Measurements from ENCODE around the gene DIO1.
"Not testable (repeated sequence)": the region's sequence is repeated elsewhere in the genome, so short reads cannot be mapped to it uniquely, and the experiment has no call there.

Gene DIO1

DNA sequence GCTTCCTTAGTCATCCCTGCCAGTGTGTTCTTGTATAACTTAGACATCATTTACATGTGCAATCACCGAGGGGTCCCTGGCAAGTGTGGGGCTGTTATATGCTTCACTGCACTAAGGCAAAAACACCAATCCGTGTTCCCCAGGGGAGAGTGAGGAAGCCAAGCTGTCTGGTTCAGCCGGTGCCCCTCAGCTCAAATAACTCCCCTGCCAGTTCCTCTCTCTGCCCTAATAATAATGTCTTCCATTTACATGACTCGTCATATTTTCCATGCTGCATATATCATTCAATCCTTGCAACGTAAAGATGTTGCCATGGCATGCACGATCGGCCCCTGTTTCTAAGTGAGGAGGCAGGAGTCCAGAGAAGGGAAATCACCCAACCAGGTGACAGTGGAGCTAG lies 31.5 kb upstream of the DIO1 start:
- no peaks in the 10 kb centered on the region for H3K79me2 ChIP-seq (ENCODE audit: control insufficient read depth, insufficient read depth, low read length)
- no peaks in the 10 kb centered on the region for H3K36me3 ChIP-seq (ENCODE audit: control insufficient read depth, insufficient read depth, low read length)
- no peak for DNase-seq
- no peaks in the 10 kb centered on the region for H3K79me1 ChIP-seq (ENCODE audit: low read length)
- H2BK5ac ChIP-seq (ENCODE audit: low read length) = no peak overlapping the region
- no peaks in the 10 kb centered on the region for H3K27me3 ChIP-seq (ENCODE audit: insufficient read depth, low read length, poor library complexity)
- no peak overlapping the region for H3K4me2 ChIP-seq (ENCODE audit: low read length)
- H3K27ac ChIP-seq (ENCODE audit: low read depth, low read length) = no peak overlapping the region
- H3K18ac ChIP-seq (ENCODE audit: low read length) = no peak overlapping the region
- no peak overlapping the region for H4K5ac ChIP-seq (ENCODE audit: low read length)
- WGBS (ENCODE audit: extremely low coverage, insufficient coverage, low lambda C conversion rate) = no CpG with 5 or more reads among the region's 7 CpGs
- no peaks in the 10 kb centered on the region for H3K4me1 ChIP-seq (ENCODE audit: control insufficient read depth, low read depth, low read length)
- H2AK5ac ChIP-seq (ENCODE audit: low read length) = no peak overlapping the region
- no peak overlapping the region for H3K4ac ChIP-seq (ENCODE audit: low read depth, low read length)
- no peak overlapping the region for H3K4me3 ChIP-seq (ENCODE audit: low read length)
- no peak overlapping the region for H3K56ac ChIP-seq (ENCODE audit: low read length)
- H3K23ac ChIP-seq (ENCODE audit: low read length) = no peak overlapping the region
- no peak overlapping the region for H2BK15ac ChIP-seq (replicated peaks; ENCODE audit: low read depth)
- no peak overlapping the region for H3K9ac ChIP-seq (ENCODE audit: low read length)
- H2BK120ac ChIP-seq (ENCODE audit: low read depth, low read length) = no peak overlapping the region
- H4K8ac ChIP-seq (ENCODE audit: low read depth, low read length) = no peak overlapping the region

DNA sequence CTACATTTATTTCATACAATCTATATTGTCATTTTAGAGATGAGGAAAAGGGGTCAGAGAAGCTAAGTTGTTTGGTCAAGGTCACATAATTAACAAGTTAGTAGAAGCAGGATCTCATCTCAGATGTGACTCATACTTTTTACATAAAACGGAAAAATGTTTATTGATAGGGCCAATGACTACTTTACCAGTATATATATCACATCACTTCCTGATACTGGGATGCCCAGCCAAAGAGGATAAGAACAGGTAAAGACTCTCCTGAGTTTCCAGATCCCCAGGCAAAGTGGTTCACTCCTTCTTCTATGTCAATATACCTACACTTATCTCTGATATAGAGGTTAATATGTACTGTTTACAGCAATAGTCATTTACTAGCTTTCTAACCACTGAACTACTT lies 25.4 kb upstream of the DIO1 start:
- Histone ChIP-seq H3K36me3 (ENCODE audit: control insufficient read depth, insufficient read depth, low read length) (no peaks in the 10 kb centered on the region), H3K18ac (ENCODE audit: low read length) (no peak overlapping the region), H4K5ac (ENCODE audit: low read length) (no peak overlapping the region), H3K9ac (ENCODE audit: low read length) (no peak overlapping the region), H3K56ac (ENCODE audit: low read length) (no peak overlapping the region), H2AK5ac (ENCODE audit: low read length) (no peak overlapping the region), H2BK5ac (ENCODE audit: low read length) (no peak overlapping the region), H3K23ac (ENCODE audit: low read length) (no peak overlapping the region), H3K4me2 (ENCODE audit: low read length) (no peak overlapping the region), H3K27me3 (ENCODE audit: insufficient read depth, low read length, poor library complexity) (no peaks in the 10 kb centered on the region), H2BK120ac (ENCODE audit: low read depth, low read length) (no peak overlapping the region), H3K79me2 (ENCODE audit: control insufficient read depth, insufficient read depth, low read length) (no peaks in the 10 kb centered on the region), H3K4me3 (ENCODE audit: low read length) (no peak overlapping the region), H4K8ac (ENCODE audit: low read depth, low read length) (no peak overlapping the region), H3K4ac (ENCODE audit: low read depth, low read length) (no peak overlapping the region), H3K4me1 (ENCODE audit: control insufficient read depth, low read depth, low read length) (no peaks in the 10 kb centered on the region), H2BK15ac (replicated peaks; ENCODE audit: low read depth) (no peak overlapping the region), H3K27ac (ENCODE audit: low read depth, low read length) (no peak overlapping the region), H3K79me1 (ENCODE audit: low read length) (no peaks in the 10 kb centered on the region)
- no CpG with 5 or more reads among the region's 1 CpG for WGBS (ENCODE audit: extremely low coverage, insufficient coverage, low lambda C conversion rate)
- no peak for DNase-seq

DNA sequence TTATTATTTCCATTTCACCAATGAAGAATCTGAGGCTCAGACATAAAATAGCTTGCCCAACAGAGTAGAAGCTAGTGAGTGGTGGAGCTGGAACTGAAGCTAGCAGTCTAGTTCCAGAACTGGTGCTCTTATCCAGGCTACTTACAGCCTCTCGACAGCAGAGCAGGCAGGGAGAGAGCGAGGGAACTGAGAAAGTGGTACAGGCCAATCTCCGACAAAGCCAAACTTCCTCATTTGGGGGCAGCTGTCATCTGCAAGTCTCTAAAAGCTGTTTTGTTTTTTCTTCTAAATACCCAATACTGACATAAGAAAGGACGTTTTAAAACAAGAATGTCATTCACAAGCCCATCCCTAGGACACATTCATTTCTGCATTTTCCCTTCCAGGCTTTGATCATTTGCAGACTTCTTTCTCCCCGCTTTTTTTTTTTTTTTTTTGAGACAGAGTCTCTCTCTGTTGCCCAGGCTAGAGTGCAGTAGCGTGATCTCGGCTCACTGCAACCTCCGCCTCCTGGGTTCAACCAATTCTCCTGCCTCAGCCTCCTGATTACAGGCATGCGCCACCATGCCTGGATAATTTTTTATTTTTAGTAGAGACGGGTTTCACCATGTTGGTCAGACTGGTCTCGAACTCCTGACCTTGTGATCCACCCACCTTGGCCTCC lies 24.4 kb upstream of the DIO1 start:
- H3K27me3 ChIP-seq (ENCODE audit: insufficient read depth, low read length, poor library complexity) = no peaks in the 10 kb centered on the region
- no peak overlapping the region for H3K4ac ChIP-seq (ENCODE audit: low read depth, low read length)
- H4K8ac ChIP-seq (ENCODE audit: low read depth, low read length) = no peak overlapping the region
- no peak for DNase-seq
- H3K79me2 ChIP-seq (ENCODE audit: control insufficient read depth, insufficient read depth, low read length) = no peaks in the 10 kb centered on the region
- H3K23ac ChIP-seq (ENCODE audit: low read length) = no peak overlapping the region
- no peaks in the 10 kb centered on the region for H3K79me1 ChIP-seq (ENCODE audit: low read length)
- no peak overlapping the region for H2AK5ac ChIP-seq (ENCODE audit: low read length)
- H3K36me3 ChIP-seq (ENCODE audit: control insufficient read depth, insufficient read depth, low read length) = no peaks in the 10 kb centered on the region
- H3K27ac ChIP-seq (ENCODE audit: low read depth, low read length) = no peak overlapping the region
- H2BK5ac ChIP-seq (ENCODE audit: low read length) = no peak overlapping the region
- no peak overlapping the region for H4K5ac ChIP-seq (ENCODE audit: low read length)
- H3K4me1 ChIP-seq (ENCODE audit: control insufficient read depth, low read depth, low read length) = no peaks in the 10 kb centered on the region
- H3K4me3 ChIP-seq (ENCODE audit: low read length) = no peak overlapping the region
- no peak overlapping the region for H3K4me2 ChIP-seq (ENCODE audit: low read length)
- H2BK15ac ChIP-seq (replicated peaks; ENCODE audit: low read depth) = no peak overlapping the region
- no peak overlapping the region for H3K9ac ChIP-seq (ENCODE audit: low read length)
- WGBS (ENCODE audit: extremely low coverage, insufficient coverage, low lambda C conversion rate) = no CpG with 5 or more reads among the region's 11 CpGs
- H3K56ac ChIP-seq (ENCODE audit: low read length) = no peak overlapping the region
- H3K18ac ChIP-seq (ENCODE audit: low read length) = no peak overlapping the region
- H2BK120ac ChIP-seq (ENCODE audit: low read depth, low read length) = no peak overlapping the region

DNA sequence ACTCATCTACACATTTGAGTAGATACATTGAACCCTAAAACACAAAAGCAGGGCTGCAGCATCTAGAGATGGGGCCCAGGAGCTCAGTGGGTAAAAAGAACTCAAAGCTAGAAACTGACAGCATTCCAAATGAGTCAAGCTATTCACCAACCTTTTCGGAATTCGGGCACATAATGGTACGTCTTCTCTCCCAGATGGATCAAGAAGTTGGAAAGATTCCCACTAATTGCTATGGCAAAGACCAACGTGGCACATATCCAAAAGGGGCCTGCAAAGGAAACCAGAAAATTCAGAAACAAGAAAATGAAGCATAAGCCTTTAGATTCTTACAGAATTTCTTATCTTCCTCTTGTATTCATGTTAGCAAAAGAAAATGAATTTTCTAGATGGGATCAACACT lies 22.8 kb upstream of the DIO1 start:
- Histone ChIP-seq H2BK15ac (replicated peaks; ENCODE audit: low read depth) (no peak overlapping the region), H3K18ac (ENCODE audit: low read length) (no peak overlapping the region), H3K79me1 (ENCODE audit: low read length) (no peaks in the 10 kb centered on the region), H4K8ac (ENCODE audit: low read depth, low read length) (peak overlapping the region; percentile 39), H2BK5ac (ENCODE audit: low read length) (no peak overlapping the region), H3K4me2 (ENCODE audit: low read length) (no peak overlapping the region), H3K23ac (ENCODE audit: low read length) (no peak overlapping the region), H3K4me1 (ENCODE audit: control insufficient read depth, low read depth, low read length) (no peaks in the 10 kb centered on the region), H3K56ac (ENCODE audit: low read length) (no peak overlapping the region), H3K9ac (ENCODE audit: low read length) (no peak overlapping the region), H4K5ac (ENCODE audit: low read length) (no peak overlapping the region), H3K4ac (ENCODE audit: low read depth, low read length) (no peak overlapping the region), H3K79me2 (ENCODE audit: control insufficient read depth, insufficient read depth, low read length) (no peaks in the 10 kb centered on the region), H2AK5ac (ENCODE audit: low read length) (no peak overlapping the region), H3K27ac (ENCODE audit: low read depth, low read length) (no peak overlapping the region), H2BK120ac (ENCODE audit: low read depth, low read length) (no peak overlapping the region), H3K4me3 (ENCODE audit: low read length) (no peak overlapping the region), H3K27me3 (ENCODE audit: insufficient read depth, low read length, poor library complexity) (no peaks in the 10 kb centered on the region), H3K36me3 (ENCODE audit: control insufficient read depth, insufficient read depth, low read length) (no peaks in the 10 kb centered on the region)
- no CpG with 5 or more reads among the region's 4 CpGs for WGBS (ENCODE audit: extremely low coverage, insufficient coverage, low lambda C conversion rate)
- no peak for DNase-seq

DNA sequence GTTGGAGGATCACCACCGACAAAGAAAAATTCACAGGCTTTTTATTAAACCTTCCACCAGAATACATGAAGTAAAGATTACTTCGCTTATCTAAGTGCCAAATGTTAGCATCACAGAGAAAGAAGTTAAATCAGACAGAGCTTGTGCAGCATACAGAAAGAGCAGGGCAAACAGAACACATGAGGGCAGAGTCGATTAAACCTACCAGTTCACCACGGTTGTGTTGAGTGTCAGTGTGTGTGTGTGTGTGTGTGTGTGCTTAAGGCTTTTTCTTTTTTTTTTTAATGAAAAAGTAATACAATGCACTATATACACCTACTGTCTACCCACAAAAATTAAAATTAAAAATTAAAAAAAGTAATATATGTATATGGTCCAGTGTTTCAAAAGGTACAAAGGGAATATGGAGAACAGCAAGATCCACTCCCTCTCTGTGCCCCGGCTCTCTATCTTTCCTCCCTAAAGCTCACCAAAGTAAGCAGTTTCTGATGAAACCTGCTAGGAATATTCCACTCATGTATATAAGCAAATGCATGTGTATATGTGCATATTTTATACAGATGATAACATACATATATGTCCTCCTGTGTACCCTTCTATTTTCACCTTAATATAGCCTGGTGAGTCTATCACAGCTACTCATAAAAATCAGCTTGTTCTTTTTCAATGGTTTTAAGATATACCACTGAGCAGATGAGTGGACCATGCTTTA lies 22.1 kb upstream of the DIO1 start:
- H2BK5ac ChIP-seq (ENCODE audit: low read length) = no peak overlapping the region
- no peak overlapping the region for H3K4ac ChIP-seq (ENCODE audit: low read depth, low read length)
- H3K9ac ChIP-seq (ENCODE audit: low read length) = no peak overlapping the region
- no peaks in the 10 kb centered on the region for H3K4me1 ChIP-seq (ENCODE audit: control insufficient read depth, low read depth, low read length)
- no peak overlapping the region for H2BK15ac ChIP-seq (replicated peaks; ENCODE audit: low read depth)
- no peak overlapping the region for H3K56ac ChIP-seq (ENCODE audit: low read length)
- H3K79me2 ChIP-seq (ENCODE audit: control insufficient read depth, insufficient read depth, low read length) = no peaks in the 10 kb centered on the region
- H2AK5ac ChIP-seq (ENCODE audit: low read length) = no peak overlapping the region
- no peak overlapping the region for H4K5ac ChIP-seq (ENCODE audit: low read length)
- H3K4me3 ChIP-seq (ENCODE audit: low read length) = no peak overlapping the region
- no CpG with 5 or more reads among the region's 5 CpGs for WGBS (ENCODE audit: extremely low coverage, insufficient coverage, low lambda C conversion rate)
- H2BK120ac ChIP-seq (ENCODE audit: low read depth, low read length) = no peak overlapping the region
- no peak overlapping the region for H3K4me2 ChIP-seq (ENCODE audit: low read length)
- no peaks in the 10 kb centered on the region for H3K36me3 ChIP-seq (ENCODE audit: control insufficient read depth, insufficient read depth, low read length)
- H3K23ac ChIP-seq (ENCODE audit: low read length) = no peak overlapping the region
- DNase-seq = no peak
- no peaks in the 10 kb centered on the region for H3K27me3 ChIP-seq (ENCODE audit: insufficient read depth, low read length, poor library complexity)
- H4K8ac ChIP-seq (ENCODE audit: low read depth, low read length) = no peak overlapping the region
- no peaks in the 10 kb centered on the region for H3K79me1 ChIP-seq (ENCODE audit: low read length)
- H3K18ac ChIP-seq (ENCODE audit: low read length) = no peak overlapping the region
- no peak overlapping the region for H3K27ac ChIP-seq (ENCODE audit: low read depth, low read length)

DNA sequence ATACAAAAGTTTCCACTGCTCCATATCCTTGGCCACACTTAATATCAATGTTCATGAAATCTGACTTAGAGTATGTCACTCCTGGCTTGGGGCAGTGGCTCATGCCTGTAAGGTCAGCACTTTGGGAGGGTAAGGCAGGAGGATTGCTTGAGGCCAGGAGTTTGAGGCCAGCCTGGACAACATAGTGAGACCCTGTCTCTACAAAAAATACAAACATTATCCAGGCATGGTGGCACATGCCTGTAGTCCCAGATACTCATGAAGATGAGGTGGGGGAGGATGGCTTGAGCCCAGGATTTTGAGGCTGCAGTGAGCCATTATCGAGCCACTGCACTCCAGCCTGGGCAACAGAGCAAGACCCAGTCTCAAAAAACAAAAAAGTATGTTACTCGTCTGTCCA lies 18.8 kb upstream of the DIO1 start:
- WGBS (ENCODE audit: extremely low coverage, insufficient coverage, low lambda C conversion rate) = no CpG with 5 or more reads among the region's 2 CpGs
- not testable (repeated sequence) for H3K79me2 ChIP-seq (ENCODE audit: control insufficient read depth, insufficient read depth, low read length); H3K9ac ChIP-seq (ENCODE audit: low read length); H3K56ac ChIP-seq (ENCODE audit: low read length); H4K5ac ChIP-seq (ENCODE audit: low read length); H2BK15ac ChIP-seq (replicated peaks; ENCODE audit: low read depth); DNase-seq; H4K8ac ChIP-seq (ENCODE audit: low read depth, low read length); H3K18ac ChIP-seq (ENCODE audit: low read length); H3K4ac ChIP-seq (ENCODE audit: low read depth, low read length); H3K4me3 ChIP-seq (ENCODE audit: low read length); H3K4me2 ChIP-seq (ENCODE audit: low read length); H3K4me1 ChIP-seq (ENCODE audit: control insufficient read depth, low read depth, low read length); H3K27me3 ChIP-seq (ENCODE audit: insufficient read depth, low read length, poor library complexity); H2AK5ac ChIP-seq (ENCODE audit: low read length); H2BK120ac ChIP-seq (ENCODE audit: low read depth, low read length); H3K23ac ChIP-seq (ENCODE audit: low read length); H2BK5ac ChIP-seq (ENCODE audit: low read length); H3K27ac ChIP-seq (ENCODE audit: low read depth, low read length); H3K79me1 ChIP-seq (ENCODE audit: low read length); H3K36me3 ChIP-seq (ENCODE audit: control insufficient read depth, insufficient read depth, low read length)
